WERI-Rb-1 (cell line): Measurements from ENCODE around the gene TMEM258.

Source experiments
- DNase-seq: peaks from one replicate; pipeline ENCODE4 v3.0.0-alpha.2; 2020
- H3K27ac ChIP-seq: fragments of 250-450 bp; sonication (Bioruptor Pico); 2 replicates; pipeline ENCODE4 v1.5.1; 2020; ENCODE audit warnings: mild to moderate bottlenecking, moderate library complexity
- H3K27me3 ChIP-seq: fragments of 250-450 bp; sonication (Bioruptor Pico); 2 replicates; pipeline ENCODE4 v1.5.1; 2021; ENCODE audit warnings: mild to moderate bottlenecking, low read depth, moderate library complexity; ENCODE audit not compliant: insufficient read depth, severe bottlenecking
- H3K36me3 ChIP-seq: fragments of 250-450 bp; sonication (Bioruptor Pico); 2 replicates; pipeline ENCODE4 v1.5.1; 2020; ENCODE audit warnings: mild to moderate bottlenecking, moderate library complexity
- H3K4me3 ChIP-seq: 2 replicates; pipeline ENCODE4 v1.5.1; 2011; ENCODE audit warnings: low read depth, mild to moderate bottlenecking, control low read depth, low read length
- H3K9me3 ChIP-seq: fragments of 250-450 bp; sonication (Bioruptor Pico); 2 replicates; pipeline ENCODE4 v1.5.1; 2021; ENCODE audit warnings: mild to moderate bottlenecking, moderate library complexity; ENCODE audit not compliant: severe bottlenecking
- CTCF ChIP-seq: IDR thresholded peaks from 2 replicates; pipeline ENCODE4 v1.5.1; 2011; ENCODE audit warnings: low read depth, mild to moderate bottlenecking, control low read depth, inconsistent platforms, low read length

TMEM258 gene

GRCh38 chr11:61783717-61784505, 8.5 kb downstream of the TMEM258 start:
- Histone ChIP-seq H3K4me3 (no peak overlapping the region), H3K36me3 (peaks cover 38% of the 10 kb centered on the region), H3K9me3 (no peaks in the 10 kb centered on the region), H3K27ac (no peak overlapping the region), H3K27me3 (no peaks in the 10 kb centered on the region)
- DNase-seq: no peak
- TF ChIP-seq CTCF: no peak

- Histone ChIP-seq H3K9me3 (no peaks in the 10 kb centered on the region), H3K27ac (no peak overlapping the region), H3K36me3 (peaks cover 29% of the 10 kb centered on the region), H3K27me3 (no peaks in the 10 kb centered on the region), H3K4me3 (no peak overlapping the region)
- no peak for DNase-seq
- no peak for TF ChIP-seq CTCF
Observed at GRCh38 chr11:61782841-61783240, 9.6 kb downstream of the TMEM258 start.

GRCh38 chr11:61782299-61782698, 10.1 kb downstream of the TMEM258 start:
- no peak overlapping the region for H3K4me3 ChIP-seq
- no peak overlapping the region for H3K27ac ChIP-seq
- H3K9me3 ChIP-seq: no peaks in the 10 kb centered on the region
- TF ChIP-seq CTCF: no peak
- H3K36me3 ChIP-seq: peaks cover 24% of the 10 kb centered on the region
- no peaks in the 10 kb centered on the region for H3K27me3 ChIP-seq
- no peak for DNase-seq

GRCh38 chr11:61781585-61781984, 10.8 kb downstream of the TMEM258 start:
- Histone ChIP-seq H3K27ac (peak overlapping the region; percentile 57), H3K9me3 (no peaks in the 10 kb centered on the region), H3K36me3 (peaks cover 17% of the 10 kb centered on the region), H3K27me3 (no peaks in the 10 kb centered on the region), H3K4me3 (no peak overlapping the region)
- no peak for TF ChIP-seq CTCF
- DNase-seq: no peak

- peak overlapping the region; percentile 57; the same call in 1 of the 2 replicates for H3K27ac ChIP-seq
- no peaks in the 10 kb centered on the region for H3K9me3 ChIP-seq
- DNase-seq: no peak
- H3K36me3 ChIP-seq: peaks cover 8% of the 10 kb centered on the region; the same call in 1 of the 2 replicates
- TF ChIP-seq CTCF: no peak
- no peaks in the 10 kb centered on the region for H3K27me3 ChIP-seq
- H3K4me3 ChIP-seq: no peak overlapping the region
Observed at GRCh38 chr11:61780581-61781162, 11.7 kb downstream of the TMEM258 start.
